Stimulated activated effector memory CD8-positive, alpha-beta T cell treated with anti-CD3 and anti-CD28 coated beads, Interleukin-12 subunit alpha, Interleukin-12 subunit beta, amount 100 ng/mL, for 72 hours (primary cell): Measurements from ENCODE around the gene RERE.
A peak's percentile ranks its signal among the peaks of the same experiment; 100 is the strongest.

Experiments
- ATAC-seq: fragments of 150-1000 bp; cut with Tn5 transposase; 2 replicates; pipeline ENCODE4 v1.10.0; 2021
- DNase-seq, 2 donors: peaks; one replicate each; pipeline ENCODE4 v3.0.0; 2021 to 2022; ENCODE audit warnings: low spot score in 2 of 2
- H3K27ac Mint-ChIP-seq: one replicate; pipeline ENCODE4 v1.8.0; 2022; ENCODE audit warnings: mild to moderate bottlenecking, mixed read lengths
- H3K36me3 Mint-ChIP-seq: one replicate; pipeline ENCODE4 v1.8.0; 2022; ENCODE audit warnings: mild to moderate bottlenecking, mixed read lengths
- H3K4me1 Mint-ChIP-seq: one replicate; pipeline ENCODE4 v1.8.0; 2022; ENCODE audit warnings: mixed read lengths
- H3K4me3 Mint-ChIP-seq: one replicate; pipeline ENCODE4 v1.8.0; 2022; ENCODE audit warnings: mild to moderate bottlenecking, mixed read lengths
- H3K9me3 Mint-ChIP-seq: one replicate; pipeline ENCODE4 v1.8.0; 2022; ENCODE audit warnings: mixed read lengths

RERE gene

GRCh38 chr1:8497210-8497819, 320.1 kb downstream of the RERE start:
- no peak for DNase-seq
- ATAC-seq = no peak
- H3K9me3 Mint-ChIP-seq = no peaks in the 10 kb centered on the region
- H3K27ac Mint-ChIP-seq = no peak overlapping the region
- no peak overlapping the region for H3K4me3 Mint-ChIP-seq
- H3K36me3 Mint-ChIP-seq = peaks cover 48% of the 10 kb centered on the region
- peaks cover 22% of the 10 kb centered on the region for H3K4me1 Mint-ChIP-seq

DNA sequence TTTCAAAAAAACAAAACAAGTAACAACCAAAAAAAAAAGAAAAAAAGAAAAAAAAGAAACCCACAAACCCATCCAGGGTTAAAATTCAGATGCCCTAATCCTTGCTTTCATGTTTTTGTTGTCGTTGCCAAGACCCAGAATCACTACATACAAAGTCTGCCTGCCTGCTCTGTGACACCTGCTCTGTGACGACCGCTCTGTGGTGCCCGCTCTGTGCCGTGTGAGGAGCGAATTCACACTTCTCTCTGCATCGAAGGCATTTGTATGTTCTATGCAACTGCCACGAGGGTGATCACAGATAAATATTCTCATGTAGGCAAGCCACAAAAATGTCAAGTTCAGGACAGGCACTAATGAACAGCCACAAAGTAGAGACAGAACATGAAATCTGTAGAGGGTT, 321.0 kb downstream of the RERE start:
- Mint-ChIP-seq H3K27ac (peak overlapping the region; percentile 88), H3K9me3 (no peaks in the 10 kb centered on the region), H3K4me1 (peaks cover 22% of the 10 kb centered on the region), H3K36me3 (peaks cover 50% of the 10 kb centered on the region), H3K4me3 (peak overlapping the region; percentile 37)
- no peak for DNase-seq
- ATAC-seq = peak; percentile 63

- H3K4me3 Mint-ChIP-seq = peak overlapping the region; percentile 37
- no peaks in the 10 kb centered on the region for H3K9me3 Mint-ChIP-seq
- ATAC-seq = peak; percentile 97
- H3K4me1 Mint-ChIP-seq = peaks cover 22% of the 10 kb centered on the region
- H3K36me3 Mint-ChIP-seq = peaks cover 50% of the 10 kb centered on the region
- peak; percentile 13 to 66 for DNase-seq
- peak overlapping the region; percentile 88 for H3K27ac Mint-ChIP-seq
Observed at GRCh38 chr1:8495928-8496401, 321.5 kb downstream of the RERE start.

- H3K36me3 Mint-ChIP-seq = peaks cover 47% of the 10 kb centered on the region
- no peaks in the 10 kb centered on the region for H3K9me3 Mint-ChIP-seq
- peaks cover 22% of the 10 kb centered on the region for H3K4me1 Mint-ChIP-seq
- H3K4me3 Mint-ChIP-seq = no peak overlapping the region
- H3K27ac Mint-ChIP-seq = no peak overlapping the region
- DNase-seq = no peak
- no peak for ATAC-seq
Observed at GRCh38 chr1:8494681-8495080, 322.8 kb downstream of the RERE start.

DNA sequence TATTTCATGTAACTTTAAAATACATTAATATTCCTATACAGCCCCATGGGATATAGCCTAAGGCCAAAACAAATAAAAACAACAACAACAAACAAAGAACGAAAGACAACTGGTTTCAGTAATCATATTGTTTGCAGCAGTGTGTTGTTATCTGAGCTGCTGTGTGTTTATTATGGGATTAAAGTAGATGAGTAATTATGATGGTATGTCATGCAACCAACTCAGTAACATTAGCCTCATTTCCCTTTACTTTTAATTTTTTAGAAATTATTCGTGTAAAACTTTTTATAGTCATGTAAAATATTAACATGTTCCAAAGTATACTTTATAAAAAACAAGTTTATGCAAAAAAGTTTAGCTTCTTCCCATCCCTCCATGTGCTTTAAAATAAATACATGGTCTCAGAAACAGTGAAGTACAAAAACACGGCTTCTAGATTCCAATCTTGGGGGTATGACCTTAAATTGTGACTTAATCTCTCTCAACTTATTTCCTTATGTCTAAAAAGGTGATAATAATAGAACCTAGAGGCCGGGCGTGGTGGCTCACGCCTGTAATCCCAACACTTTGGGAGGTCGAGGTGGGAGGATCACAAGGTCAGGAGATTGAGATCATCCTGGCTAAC, 323.4 kb downstream of the RERE start:
- H3K4me3 Mint-ChIP-seq = no peak overlapping the region
- peaks cover 45% of the 10 kb centered on the region for H3K36me3 Mint-ChIP-seq
- no peaks in the 10 kb centered on the region for H3K9me3 Mint-ChIP-seq
- ATAC-seq = no peak
- peaks cover 22% of the 10 kb centered on the region for H3K4me1 Mint-ChIP-seq
- no peak for DNase-seq
- H3K27ac Mint-ChIP-seq = no peak overlapping the region

DNA sequence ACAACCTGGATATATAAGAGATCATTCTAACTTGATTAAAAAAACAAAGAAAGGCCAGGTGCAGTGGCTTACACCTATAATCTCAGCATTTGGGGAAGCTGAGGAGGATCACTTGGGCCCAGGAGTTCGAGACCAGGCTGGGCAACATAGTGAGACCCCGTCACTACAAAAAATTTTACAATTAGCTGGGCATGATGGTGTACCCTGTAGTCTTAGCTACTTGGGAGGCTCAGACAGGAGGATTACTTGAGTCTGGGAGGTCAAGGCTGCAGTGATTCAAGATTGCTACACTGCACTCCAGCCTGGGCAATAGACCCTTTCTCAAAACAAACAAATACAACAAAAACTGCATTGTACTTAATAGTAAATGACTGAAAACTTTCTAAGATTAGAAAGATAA, 330.2 kb downstream of the RERE start:
- DNase-seq (no peak), ATAC-seq (no peak)
- no peak overlapping the region for H3K4me3 Mint-ChIP-seq
- peaks cover 1% of the 10 kb centered on the region for H3K36me3 Mint-ChIP-seq
- H3K27ac Mint-ChIP-seq = no peak overlapping the region
- no peaks in the 10 kb centered on the region for H3K4me1 Mint-ChIP-seq
- no peaks in the 10 kb centered on the region for H3K9me3 Mint-ChIP-seq

DNA sequence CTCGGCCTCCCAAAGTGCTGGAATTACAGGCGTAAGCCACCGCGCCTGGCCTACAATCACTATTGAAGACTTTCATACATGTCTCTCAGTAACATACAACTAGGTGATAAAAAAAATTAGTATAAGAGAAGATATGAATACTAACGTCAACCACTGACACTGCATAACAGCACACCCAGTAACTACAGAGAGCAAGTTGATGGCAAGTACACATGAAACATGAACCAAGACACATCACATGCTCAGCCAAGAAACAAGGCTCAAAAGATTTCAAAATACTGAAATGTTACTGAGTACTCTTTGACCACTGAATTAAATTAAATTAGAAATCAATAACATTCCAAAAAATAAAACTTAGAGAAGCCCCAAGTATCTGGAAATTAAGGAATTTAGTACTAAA, 331.4 kb downstream of the RERE start:
- H3K4me3 Mint-ChIP-seq = no peak overlapping the region
- no peaks in the 10 kb centered on the region for H3K9me3 Mint-ChIP-seq
- DNase-seq (no peak), ATAC-seq (no peak)
- H3K27ac Mint-ChIP-seq = no peak overlapping the region
- no peaks in the 10 kb centered on the region for H3K4me1 Mint-ChIP-seq
- no peaks in the 10 kb centered on the region for H3K36me3 Mint-ChIP-seq

GRCh38 chr1:8483586-8483985, 333.9 kb downstream of the RERE start:
- no peaks in the 10 kb centered on the region for H3K36me3 Mint-ChIP-seq
- H3K9me3 Mint-ChIP-seq = no peaks in the 10 kb centered on the region
- no peaks in the 10 kb centered on the region for H3K4me1 Mint-ChIP-seq
- DNase-seq (no peak), ATAC-seq (no peak)
- no peak overlapping the region for H3K27ac Mint-ChIP-seq
- H3K4me3 Mint-ChIP-seq = no peak overlapping the region

GRCh38 chr1:8482979-8483381, 334.5 kb downstream of the RERE start:
- DNase-seq (no peak), ATAC-seq (no peak)
- Mint-ChIP-seq H3K36me3 (no peaks in the 10 kb centered on the region), H3K4me3 (no peak overlapping the region), H3K27ac (no peak overlapping the region), H3K4me1 (peaks cover 5% of the 10 kb centered on the region), H3K9me3 (no peaks in the 10 kb centered on the region)

DNA sequence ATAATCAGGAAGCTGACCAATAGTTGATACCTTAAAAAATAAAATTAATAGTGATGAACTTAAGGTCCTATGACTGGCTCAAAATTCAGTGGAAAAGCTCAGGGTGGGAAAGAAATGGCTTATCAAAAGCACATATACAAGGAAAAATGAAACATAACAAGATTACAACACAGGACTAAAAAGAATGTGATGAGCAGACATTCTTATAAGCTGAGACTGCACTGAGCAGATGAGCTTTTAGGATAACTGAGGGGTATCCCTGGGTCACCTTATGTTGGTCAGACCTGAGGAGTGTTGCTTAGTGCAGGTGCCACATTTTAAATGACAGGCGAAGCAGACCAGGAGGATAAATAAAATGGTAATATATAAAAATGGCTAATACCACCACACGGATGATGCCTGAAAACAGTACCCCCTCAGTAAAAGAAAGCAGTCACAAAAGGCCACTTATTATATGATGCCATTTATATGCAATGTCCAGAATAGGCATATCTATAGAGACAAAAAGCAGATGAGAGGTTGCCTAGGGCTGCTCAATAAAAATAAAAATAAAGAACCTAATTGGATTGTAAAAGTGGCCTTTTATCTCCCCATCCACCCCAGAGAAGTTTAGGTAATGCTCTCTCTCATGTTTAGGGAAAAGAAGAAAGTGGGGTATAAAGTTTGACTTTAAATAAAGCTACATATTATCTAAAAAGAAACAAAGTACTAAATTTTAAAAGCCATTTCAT, 335.6 kb downstream of the RERE start:
- ATAC-seq (no peak), DNase-seq (no peak)
- H3K9me3 Mint-ChIP-seq = no peaks in the 10 kb centered on the region
- H3K4me1 Mint-ChIP-seq = peaks cover 15% of the 10 kb centered on the region
- H3K36me3 Mint-ChIP-seq = no peaks in the 10 kb centered on the region
- no peak overlapping the region for H3K4me3 Mint-ChIP-seq
- H3K27ac Mint-ChIP-seq = no peak overlapping the region

DNA sequence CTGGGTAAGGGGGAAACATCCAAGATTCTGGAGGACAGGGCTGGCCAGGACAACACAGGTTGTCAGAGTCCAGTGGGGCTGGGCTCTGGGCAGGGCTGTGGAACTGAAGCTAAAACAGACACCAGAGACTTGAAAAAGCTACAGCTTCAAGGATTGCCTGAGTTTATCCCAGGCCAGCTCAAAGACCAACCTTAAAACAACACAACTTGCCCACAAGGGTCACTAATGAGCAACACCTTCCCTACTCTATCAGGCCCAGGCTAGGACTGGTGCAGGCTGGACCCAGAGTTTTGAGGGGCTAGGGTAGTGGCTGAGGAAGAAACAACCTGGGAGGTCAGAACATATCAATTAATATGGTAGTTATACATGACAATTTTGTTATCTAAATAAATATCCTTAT, 338.9 kb downstream of the RERE start:
- peaks cover 27% of the 10 kb centered on the region for H3K4me1 Mint-ChIP-seq

DNA sequence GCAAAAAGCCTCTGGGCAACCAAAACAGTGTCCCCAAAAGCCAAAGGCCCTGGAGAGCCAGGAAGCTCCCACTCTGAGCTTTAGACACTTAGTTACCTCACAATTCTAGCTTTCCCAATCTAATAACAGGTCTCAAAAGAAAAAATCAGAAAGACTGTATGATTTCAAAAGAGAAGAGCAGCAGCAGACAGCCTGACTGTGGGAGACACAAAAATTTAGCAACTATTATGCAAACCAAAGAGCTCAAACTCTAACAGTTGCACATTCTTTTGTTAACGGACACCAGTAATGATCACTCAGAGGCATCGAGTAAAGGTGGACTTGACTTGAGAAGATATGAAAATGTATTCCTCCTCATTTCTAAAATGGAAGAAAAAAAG, 339.5 kb downstream of the RERE start:
- H3K36me3 Mint-ChIP-seq = no peaks in the 10 kb centered on the region
- ATAC-seq (no peak), DNase-seq (no peak)
- H3K4me1 Mint-ChIP-seq = peaks cover 33% of the 10 kb centered on the region
- H3K4me3 Mint-ChIP-seq = peak overlapping the region; percentile 29
- peak overlapping the region; percentile 11 for H3K27ac Mint-ChIP-seq
- H3K9me3 Mint-ChIP-seq = no peaks in the 10 kb centered on the region

More for the DNA sequence above, 338.9 kb downstream of the RERE start:
- peak overlapping the region; percentile 11 for H3K27ac Mint-ChIP-seq
- no peak for ATAC-seq
- no peak overlapping the region for H3K4me3 Mint-ChIP-seq
- H3K9me3 Mint-ChIP-seq = no peaks in the 10 kb centered on the region
- H3K36me3 Mint-ChIP-seq = no peaks in the 10 kb centered on the region
- DNase-seq = no peak

GRCh38 chr1:8477166-8477982, 340.1 kb downstream of the RERE start:
- H3K9me3 Mint-ChIP-seq = no peaks in the 10 kb centered on the region
- peaks cover 39% of the 10 kb centered on the region for H3K4me1 Mint-ChIP-seq
- peak overlapping the region; percentile 29 for H3K4me3 Mint-ChIP-seq
- peak; percentile 23 to 59 for DNase-seq
- no peaks in the 10 kb centered on the region for H3K36me3 Mint-ChIP-seq
- peak; percentile 94 for ATAC-seq
- peak overlapping the region; percentile 11 for H3K27ac Mint-ChIP-seq

GRCh38 chr1:8476006-8476405, 341.4 kb downstream of the RERE start:
- H3K4me3 Mint-ChIP-seq = no peak overlapping the region

GRCh38 chr1:8474369-8474768, 343.1 kb downstream of the RERE start:
- H3K27ac Mint-ChIP-seq = no peak overlapping the region
- H3K4me3 Mint-ChIP-seq = no peak overlapping the region
- no peaks in the 10 kb centered on the region for H3K9me3 Mint-ChIP-seq
- H3K36me3 Mint-ChIP-seq = no peaks in the 10 kb centered on the region
- peaks cover 42% of the 10 kb centered on the region for H3K4me1 Mint-ChIP-seq
- DNase-seq (no peak), ATAC-seq (no peak)

More at GRCh38 chr1:8476006-8476405, 341.4 kb downstream of the RERE start:
- DNase-seq = no peak
- Mint-ChIP-seq H3K9me3 (no peaks in the 10 kb centered on the region), H3K4me1 (peaks cover 42% of the 10 kb centered on the region), H3K27ac (no peak overlapping the region), H3K36me3 (no peaks in the 10 kb centered on the region)
- ATAC-seq = no peak
